ENCODE measurements around the gene POLR1H. TPM values are rescaled to one million over a fixed set of nuclear protein-coding genes. Genes with fewer than 3 reads are reported as not detected.

The POLR1H gene
- total and polyA plus RNA-seq, 2 experiments from 2014 or later = 22.0 to 26.8 TPM

- peak overlapping the region; percentile 4 for H3K4me3 ChIP-seq
- H3K27me3 ChIP-seq = peaks cover 92% of the 10 kb centered on the region
- H3K9me3 ChIP-seq (ENCODE audit: low read depth) = no peaks in the 10 kb centered on the region
- no peaks in the 10 kb centered on the region for H3K4me1 ChIP-seq (ENCODE audit: low read depth)
- peak in 1 of 2 donors; percentile 16 for DNase-seq (ENCODE audit: low read depth in 1 of 2, low spot score in 1 of 2)
- no peaks in the 10 kb centered on the region for H3K36me3 ChIP-seq
- TF ChIP-seq, protein P1, sequence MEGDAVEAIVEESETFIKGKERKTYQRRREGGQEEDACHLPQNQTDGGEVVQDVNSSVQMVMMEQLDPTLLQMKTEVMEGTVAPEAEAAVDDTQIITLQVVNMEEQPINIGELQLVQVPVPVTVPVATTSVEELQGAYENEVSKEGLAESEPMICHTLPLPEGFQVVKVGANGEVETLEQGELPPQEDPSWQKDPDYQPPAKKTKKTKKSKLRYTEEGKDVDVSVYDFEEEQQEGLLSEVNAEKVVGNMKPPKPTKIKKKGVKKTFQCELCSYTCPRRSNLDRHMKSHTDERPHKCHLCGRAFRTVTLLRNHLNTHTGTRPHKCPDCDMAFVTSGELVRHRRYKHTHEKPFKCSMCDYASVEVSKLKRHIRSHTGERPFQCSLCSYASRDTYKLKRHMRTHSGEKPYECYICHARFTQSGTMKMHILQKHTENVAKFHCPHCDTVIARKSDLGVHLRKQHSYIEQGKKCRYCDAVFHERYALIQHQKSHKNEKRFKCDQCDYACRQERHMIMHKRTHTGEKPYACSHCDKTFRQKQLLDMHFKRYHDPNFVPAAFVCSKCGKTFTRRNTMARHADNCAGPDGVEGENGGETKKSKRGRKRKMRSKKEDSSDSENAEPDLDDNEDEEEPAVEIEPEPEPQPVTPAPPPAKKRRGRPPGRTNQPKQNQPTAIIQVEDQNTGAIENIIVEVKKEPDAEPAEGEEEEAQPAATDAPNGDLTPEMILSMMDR (IDR thresholded peaks at IDR 0.05; ENCODE audit: low read depth, low read length) = peak; percentile 48
- H3K27ac ChIP-seq = no peak overlapping the region
These were observed 15.0 kb downstream of the POLR1H start for GRCh38 chr6:30075790-30076732.

DNA sequence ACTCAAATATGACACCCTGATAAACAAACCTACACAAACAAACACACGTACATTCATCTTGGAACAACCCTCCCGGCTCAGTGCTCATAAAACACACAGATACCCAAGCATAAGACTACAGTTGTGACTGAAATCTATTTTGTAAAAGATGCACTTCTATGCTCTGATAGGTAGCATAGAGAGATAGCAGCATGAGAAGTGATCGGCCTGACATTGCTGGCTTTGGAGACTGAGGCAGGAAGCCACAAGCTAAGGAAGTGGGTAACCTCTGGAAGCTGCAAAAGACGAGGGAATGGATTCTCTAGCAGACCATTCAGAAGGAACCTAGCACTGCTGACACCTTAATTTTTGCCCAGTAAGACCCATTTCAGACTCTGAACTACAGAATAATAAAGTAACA lies 16.2 kb downstream of the POLR1H start:
- peaks cover 81% of the 10 kb centered on the region for H3K27me3 ChIP-seq
- no peaks in the 10 kb centered on the region for H3K9me3 ChIP-seq (ENCODE audit: low read depth)
- no peaks in the 10 kb centered on the region for H3K4me1 ChIP-seq (ENCODE audit: low read depth)
- no peak for DNase-seq (ENCODE audit: low read depth in 1 of 2, low spot score in 1 of 2)
- H3K36me3 ChIP-seq = no peaks in the 10 kb centered on the region
- TF ChIP-seq, protein P1 (IDR thresholded peaks at IDR 0.05; ENCODE audit: low read depth, low read length) = no peak
- no peak overlapping the region for H3K4me3 ChIP-seq
- no peak overlapping the region for H3K27ac ChIP-seq

DNA sequence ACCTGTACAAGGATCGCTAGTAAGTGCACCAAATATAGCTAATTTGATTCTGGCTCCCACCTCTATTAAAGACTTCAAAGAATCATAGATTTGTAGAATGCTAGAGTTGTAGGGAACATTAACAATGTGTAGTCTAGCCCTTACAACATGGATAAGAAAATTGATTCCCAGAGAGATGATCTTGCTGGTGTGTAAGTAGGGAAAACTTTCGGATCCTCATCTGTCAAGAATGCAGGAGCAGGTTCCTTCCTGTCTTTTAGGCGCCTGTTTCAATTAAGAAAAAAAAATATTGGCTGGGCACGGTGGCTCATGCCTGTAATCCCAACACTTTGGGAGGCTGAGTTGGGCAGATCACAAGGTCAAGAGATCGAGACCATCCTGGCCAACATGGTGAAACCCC lies 26.8 kb downstream of the POLR1H start:
- H3K36me3 ChIP-seq = no peaks in the 10 kb centered on the region
- DNase-seq (ENCODE audit: low read depth in 1 of 2, low spot score in 1 of 2) = no peak
- H3K27ac ChIP-seq = no peak overlapping the region
- H3K9me3 ChIP-seq (ENCODE audit: low read depth) = no peaks in the 10 kb centered on the region
- TF ChIP-seq, protein P1 (IDR thresholded peaks at IDR 0.05; ENCODE audit: low read depth, low read length) = no peak
- H3K4me3 ChIP-seq = no peak overlapping the region
- no peaks in the 10 kb centered on the region for H3K4me1 ChIP-seq (ENCODE audit: low read depth)
- H3K27me3 ChIP-seq = peaks cover 25% of the 10 kb centered on the region

DNA sequence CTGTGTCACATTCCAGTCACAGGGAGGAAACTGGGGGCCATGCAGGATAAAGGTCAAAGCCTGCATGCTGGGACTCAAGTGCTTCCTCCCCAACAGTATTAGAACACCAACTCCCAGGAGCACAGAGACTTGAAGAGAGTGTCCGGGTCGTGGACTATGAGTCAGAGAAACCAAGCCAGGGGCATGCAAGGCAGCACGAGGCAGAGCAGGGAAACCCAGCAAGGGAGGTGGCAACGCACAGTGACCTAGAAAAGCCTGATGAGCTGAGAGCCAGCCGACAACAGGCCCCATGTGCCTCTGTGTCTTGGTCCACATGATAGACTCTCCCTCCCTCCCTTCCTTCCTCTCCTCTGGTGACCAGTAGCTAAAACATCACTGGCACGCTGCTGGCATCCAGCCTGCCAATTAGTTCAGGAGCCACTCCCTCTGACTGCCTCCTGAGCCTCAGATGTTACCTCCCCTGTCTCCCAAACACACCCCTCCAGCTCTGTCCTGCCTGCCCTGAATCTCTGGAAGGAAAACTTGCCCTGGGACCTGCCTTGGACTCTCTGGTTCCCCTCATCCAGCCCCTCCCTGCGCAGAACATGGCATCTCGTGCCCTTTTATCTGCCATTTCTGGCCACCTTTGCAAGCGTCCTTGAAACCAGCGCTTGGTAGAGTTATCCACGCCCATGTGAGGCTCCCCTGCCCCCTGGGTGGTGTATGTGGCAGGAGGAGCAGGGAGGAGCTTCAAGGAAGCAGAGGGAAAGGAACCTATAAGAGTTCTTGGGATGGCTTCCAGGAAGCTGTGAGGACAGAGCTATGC lies 30.7 kb downstream of the POLR1H start:
- Histone ChIP-seq H3K27me3 (peaks cover 62% of the 10 kb centered on the region), H3K27ac (no peak overlapping the region), H3K4me1 (ENCODE audit: low read depth) (no peaks in the 10 kb centered on the region), H3K4me3 (no peak overlapping the region), H3K9me3 (ENCODE audit: low read depth) (no peaks in the 10 kb centered on the region), H3K36me3 (no peaks in the 10 kb centered on the region)
- TF ChIP-seq, protein P1 (IDR thresholded peaks at IDR 0.05; ENCODE audit: low read depth, low read length) = no peak
- DNase-seq (ENCODE audit: low read depth in 1 of 2, low spot score in 1 of 2) = peak in 1 of 2 donors; percentile 64

- H3K9me3 ChIP-seq (ENCODE audit: low read depth) = no peaks in the 10 kb centered on the region
- no peak overlapping the region for H3K27ac ChIP-seq
- no peak for DNase-seq (ENCODE audit: low read depth in 1 of 2, low spot score in 1 of 2)
- H3K27me3 ChIP-seq = peaks cover 75% of the 10 kb centered on the region
- no peak overlapping the region for H3K4me3 ChIP-seq
- TF ChIP-seq, protein P1 (IDR thresholded peaks at IDR 0.05; ENCODE audit: low read depth, low read length) = no peak
- no peaks in the 10 kb centered on the region for H3K36me3 ChIP-seq
- H3K4me1 ChIP-seq (ENCODE audit: low read depth) = no peaks in the 10 kb centered on the region
These were observed 31.9 kb downstream of the POLR1H start for GRCh38 chr6:30092852-30093543.
